HepG2 (cell line): Measurements from ENCODE around the gene DNASE1L2. TPM values are rescaled to one million over a fixed set of nuclear protein-coding genes. Genes with fewer than 3 reads are reported as not detected.

ENCODE experiments used
- ADNP ChIP-seq: sonication (generic); formaldehyde crosslinking; IDR thresholded peaks from 2 replicates; pipeline ENCODE4 v1.4.0; 2020; ENCODE audit warnings: missing genetic modification reagents
- BORCS8-MEF2B ChIP-seq: sonication (generic); formaldehyde crosslinking; IDR thresholded peaks from 2 replicates; pipeline ENCODE4 v1.8.0; 2022; ENCODE audit warnings: mild to moderate bottlenecking, missing genetic modification reagents
- EHMT2 ChIP-seq: fragments of 200-600 bp; sonication (generic); IDR thresholded peaks from 2 replicates; pipeline ENCODE4 v1.7.0; 2017; ENCODE audit warnings: antibody characterized with exemption, low read depth, low read length, borderline replicate concordance
- GLMP ChIP-seq: sonication (generic); formaldehyde crosslinking; IDR thresholded peaks from 2 replicates; pipeline ENCODE4 v1.9.0; 2021; ENCODE audit warnings: missing genetic modification reagents, mild to moderate bottlenecking, borderline replicate concordance
- GMEB1 ChIP-seq: sonication (generic); formaldehyde crosslinking; IDR thresholded peaks from 2 replicates; pipeline ENCODE4 v1.5.1; 2020; ENCODE audit warnings: missing genetic modification reagents, mild to moderate bottlenecking, borderline replicate concordance
- HHEX ChIP-seq: IDR thresholded peaks from 2 replicates; pipeline ENCODE4 v1.6.1; 2016; ENCODE audit warnings: control low read depth
- IKZF1 ChIP-seq: fragments of 450-650 bp; IDR thresholded peaks from 2 replicates; pipeline ENCODE4 v1.7.1; 2016
- SP4 ChIP-seq: sonication (generic); formaldehyde crosslinking; IDR thresholded peaks from 2 replicates; pipeline ENCODE4 v1.8.1; 2023; ENCODE audit warnings: mild to moderate bottlenecking, missing genetic modification reagents
- ZNF263 ChIP-seq: sonication (generic); formaldehyde crosslinking; IDR thresholded peaks from 2 replicates; pipeline ENCODE4 v1.4.0; 2020; ENCODE audit warnings: missing genetic modification reagents
- ZNF800 ChIP-seq: sonication (generic); formaldehyde crosslinking; IDR thresholded peaks from 2 replicates; pipeline ENCODE4 v1.4.0; 2020; ENCODE audit warnings: missing genetic modification reagents
- polyA plus RNA-seq, 8 experiments: library from polyadenylated mRNA; depleted of rRNA in 3 of 8; stranded (reverse) in 7 of 8; unstranded in 1 of 8; fragments of >200 nt; fragmentation: Illumina TruSeq in 4 of 8; extraction: Trizol in 4 of 8; gene quantifications; 2 replicates each; pipeline versions ENCODE4 v1.2.1 to v1.2.3, GENCODE V29; 2011 to 2016; ENCODE audit warnings: low read depth in 4 of 8, missing spikeins in 1 of 8, mixed read lengths in 1 of 8; ENCODE audit not compliant: insufficient read depth in 1 of 8
- total RNA-seq, 5 experiments: library from RNA; depleted of rRNA; stranded (reverse); fragments of >200 nt; fragmentation: Illumina TruSeq; extraction: Trizol; gene quantifications; 2 replicates each; pipeline ENCODE4 v1.2.3, GENCODE V29; 2016; ENCODE audit warnings: low read depth in 1 of 5
- TF ChIP-seq, protein P1 (sequence below): sonication (generic); formaldehyde crosslinking; IDR thresholded peaks from one replicate; pipeline ENCODE4 v1.5.1; 2020; ENCODE audit warnings: mild to moderate bottlenecking, missing genetic modification reagents; ENCODE audit errors: not compliant biosample characterization

Gene DNASE1L2
- total and polyA plus RNA-seq, 2 of the 13 experiments (the other 11 are each of a cell fraction or from before 2014, with no cell fraction given): 0.44 to 0.50 TPM

- TF ChIP-seq, protein P1, sequence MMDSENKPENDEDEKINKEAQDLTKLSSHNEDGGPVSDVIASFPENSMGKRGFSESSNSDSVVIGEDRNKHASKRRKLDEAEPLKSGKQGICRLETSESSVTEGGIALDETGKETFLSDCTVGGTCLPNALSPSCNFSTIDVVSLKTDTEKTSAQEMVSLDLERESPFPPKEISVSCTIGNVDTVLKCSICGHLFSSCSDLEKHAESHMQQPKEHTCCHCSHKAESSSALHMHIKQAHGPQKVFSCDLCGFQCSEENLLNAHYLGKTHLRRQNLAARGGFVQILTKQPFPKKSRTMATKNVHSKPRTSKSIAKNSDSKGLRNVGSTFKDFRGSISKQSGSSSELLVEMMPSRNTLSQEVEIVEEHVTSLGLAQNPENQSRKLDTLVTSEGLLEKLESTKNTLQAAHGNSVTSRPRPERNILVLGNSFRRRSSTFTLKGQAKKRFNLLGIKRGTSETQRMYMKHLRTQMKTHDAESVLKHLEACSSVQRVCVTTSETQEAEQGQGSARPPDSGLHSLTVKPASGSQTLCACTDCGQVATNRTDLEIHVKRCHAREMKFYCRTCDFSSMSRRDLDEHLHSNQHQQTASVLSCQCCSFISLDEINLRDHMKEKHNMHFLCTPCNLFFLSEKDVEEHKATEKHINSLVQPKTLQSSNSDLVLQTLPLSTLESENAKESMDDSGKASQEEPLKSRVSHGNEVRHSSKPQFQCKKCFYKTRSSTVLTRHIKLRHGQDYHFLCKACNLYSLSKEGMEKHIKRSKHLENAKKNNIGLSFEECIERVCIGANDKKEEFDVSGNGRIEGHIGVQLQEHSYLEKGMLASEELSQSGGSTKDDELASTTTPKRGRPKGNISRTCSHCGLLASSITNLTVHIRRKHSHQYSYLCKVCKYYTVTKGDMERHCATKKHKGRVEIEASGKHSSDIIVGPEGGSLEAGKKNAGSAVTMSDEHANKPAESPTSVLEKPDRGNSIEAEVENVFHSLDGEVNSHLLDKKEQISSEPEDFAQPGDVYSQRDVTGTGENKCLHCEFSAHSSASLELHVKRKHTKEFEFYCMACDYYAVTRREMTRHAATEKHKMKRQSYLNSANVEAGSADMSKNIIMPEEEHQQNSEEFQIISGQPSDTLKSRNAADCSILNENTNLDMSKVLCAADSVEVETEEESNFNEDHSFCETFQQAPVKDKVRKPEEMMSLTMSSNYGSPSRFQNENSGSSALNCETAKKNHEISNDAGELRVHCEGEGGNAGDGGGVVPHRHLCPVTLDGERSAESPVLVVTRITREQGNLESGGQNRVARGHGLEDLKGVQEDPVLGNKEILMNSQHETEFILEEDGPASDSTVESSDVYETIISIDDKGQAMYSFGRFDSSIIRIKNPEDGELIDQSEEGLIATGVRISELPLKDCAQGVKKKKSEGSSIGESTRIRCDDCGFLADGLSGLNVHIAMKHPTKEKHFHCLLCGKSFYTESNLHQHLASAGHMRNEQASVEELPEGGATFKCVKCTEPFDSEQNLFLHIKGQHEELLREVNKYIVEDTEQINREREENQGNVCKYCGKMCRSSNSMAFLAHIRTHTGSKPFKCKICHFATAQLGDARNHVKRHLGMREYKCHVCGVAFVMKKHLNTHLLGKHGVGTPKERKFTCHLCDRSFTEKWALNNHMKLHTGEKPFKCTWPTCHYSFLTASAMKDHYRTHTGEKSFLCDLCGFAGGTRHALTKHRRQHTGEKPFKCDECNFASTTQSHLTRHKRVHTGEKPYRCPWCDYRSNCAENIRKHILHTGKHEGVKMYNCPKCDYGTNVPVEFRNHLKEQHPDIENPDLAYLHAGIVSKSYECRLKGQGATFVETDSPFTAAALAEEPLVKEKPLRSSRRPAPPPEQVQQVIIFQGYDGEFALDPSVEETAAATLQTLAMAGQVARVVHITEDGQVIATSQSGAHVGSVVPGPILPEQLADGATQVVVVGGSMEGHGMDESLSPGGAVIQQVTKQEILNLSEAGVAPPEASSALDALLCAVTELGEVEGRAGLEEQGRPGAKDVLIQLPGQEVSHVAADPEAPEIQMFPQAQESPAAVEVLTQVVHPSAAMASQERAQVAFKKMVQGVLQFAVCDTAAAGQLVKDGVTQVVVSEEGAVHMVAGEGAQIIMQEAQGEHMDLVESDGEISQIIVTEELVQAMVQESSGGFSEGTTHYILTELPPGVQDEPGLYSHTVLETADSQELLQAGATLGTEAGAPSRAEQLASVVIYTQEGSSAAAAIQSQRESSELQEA: peak; percentile 75
- TF ChIP-seq HHEX (CRISPR knock-in tag): peak; percentile 24; the same call in 1 of the 2 replicates
- no peak for TF ChIP-seq EHMT2
- TF ChIP-seq ZNF263 (CRISPR knock-in tag): 0 out of 2 replicates have a peak, but pooled peaks have one; percentile 44
- no peak for TF ChIP-seq ZNF800 (CRISPR knock-in tag)
- no peak for TF ChIP-seq GLMP (CRISPR knock-in tag)
- TF ChIP-seq SP4 (CRISPR knock-in tag): peak; percentile 64; the same call in 1 of the 2 replicates
- TF ChIP-seq GMEB1: peak; percentile 69; the same call in 1 of the 2 replicates
- TF ChIP-seq IKZF1: no peak
- TF ChIP-seq BORCS8-MEF2B (CRISPR knock-in tag): peak; percentile 60; the same call in 1 of the 2 replicates
- TF ChIP-seq ADNP (CRISPR knock-in tag): no peak
These were observed 15.3 kb downstream of the DNASE1L2 start, which contains the start of gene ECI1 (continued) for GRCh38 chr16:2251296-2252111.
